GM18508 (cell line): Measurements from ENCODE around the gene CNTN1.

ENCODE experiments used
- ATAC-seq: cut with Tn5 transposase; IDR thresholded peaks from one replicate; pipeline ENCODE4 v1.9.1; 2021; ENCODE audit warnings: moderate number of reproducible peaks; ENCODE audit not compliant: insufficient read depth, unreplicated experiment

The CNTN1 gene

DNA sequence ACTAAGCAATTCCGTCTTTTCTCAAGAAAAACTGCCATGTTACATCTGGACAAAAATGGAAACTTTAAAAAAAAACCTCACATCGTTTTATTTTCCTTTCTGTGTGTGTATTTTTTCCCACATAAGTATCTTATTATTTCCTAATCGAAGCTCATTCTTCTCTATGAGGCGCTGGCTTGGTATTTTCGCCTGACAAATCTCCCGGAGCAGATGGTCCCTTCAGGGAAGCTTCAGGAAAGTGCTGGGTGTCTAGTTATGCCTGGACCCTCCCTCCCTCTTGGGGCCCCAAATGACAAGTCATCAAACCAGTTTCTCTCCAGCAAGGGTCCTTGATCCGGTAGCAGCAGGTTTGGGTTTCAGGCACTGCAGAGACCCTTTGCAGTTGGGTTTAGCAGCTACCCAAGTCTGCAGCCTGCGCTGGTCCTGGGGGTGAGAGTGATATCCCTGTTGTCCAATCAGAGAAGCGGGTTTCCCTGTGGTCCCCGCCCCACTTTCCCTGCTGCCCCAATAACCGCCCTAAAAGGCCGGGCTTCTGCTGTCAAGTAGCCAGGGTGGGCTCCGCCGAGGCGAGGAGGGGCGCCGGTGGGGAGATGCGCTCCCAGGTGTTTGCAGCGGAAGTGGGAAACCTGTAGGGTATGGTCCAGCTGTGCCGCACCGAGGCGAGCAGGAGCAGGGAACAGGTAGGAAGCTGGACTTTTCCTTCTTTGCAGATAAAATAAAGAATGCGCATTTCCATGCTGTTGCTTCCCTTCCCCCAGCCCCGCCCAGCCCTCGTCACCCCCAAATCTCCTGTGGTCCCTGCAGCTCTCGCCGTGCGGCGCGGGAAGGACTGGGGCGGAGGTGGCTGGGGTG, at the start of gene CNTN1:
Gene CNTN1 (plus strand): TSS at position 527 of the 852 bp plus-strand sequence.
- no peak for ATAC-seq

DNA sequence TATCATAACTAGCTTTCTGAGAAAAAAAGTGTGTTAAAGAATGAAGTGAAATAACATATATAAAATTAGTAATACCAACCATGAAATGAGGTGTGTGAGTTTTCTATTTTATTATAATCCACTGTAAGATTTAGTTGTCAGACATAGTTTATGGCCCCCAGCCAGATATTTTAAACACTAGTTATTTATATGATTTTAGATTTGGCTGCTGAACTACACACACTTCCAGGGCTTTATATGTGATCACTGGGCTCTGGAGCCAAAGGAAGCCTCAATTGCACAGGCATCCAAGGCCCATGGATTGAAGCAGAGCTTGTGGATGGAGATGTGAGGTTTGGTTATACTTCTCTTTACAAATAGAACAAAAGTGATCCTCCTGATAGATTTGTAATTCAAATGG, 48.7 kb upstream of the CNTN1 start:
- ATAC-seq, result no peak

DNA sequence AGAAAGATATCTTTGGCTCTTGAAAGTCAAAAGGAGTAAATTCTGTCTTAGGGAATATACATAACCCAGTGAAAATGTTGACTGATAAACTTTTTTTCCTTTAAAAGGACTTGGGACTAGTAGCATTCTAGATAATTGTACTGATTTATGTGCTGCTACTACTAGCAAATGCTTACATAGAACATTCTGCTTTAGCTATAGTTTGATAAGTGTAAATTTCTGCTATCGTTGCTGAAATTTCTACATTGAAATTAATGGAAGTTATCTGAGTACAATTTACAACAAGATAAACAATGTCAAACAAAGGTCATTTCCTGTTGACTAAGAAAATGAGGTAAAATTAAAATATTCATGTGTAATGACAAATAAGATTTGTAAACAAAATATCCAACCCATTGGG, 48.3 kb upstream of the CNTN1 start:
- ATAC-seq, result no peak

DNA sequence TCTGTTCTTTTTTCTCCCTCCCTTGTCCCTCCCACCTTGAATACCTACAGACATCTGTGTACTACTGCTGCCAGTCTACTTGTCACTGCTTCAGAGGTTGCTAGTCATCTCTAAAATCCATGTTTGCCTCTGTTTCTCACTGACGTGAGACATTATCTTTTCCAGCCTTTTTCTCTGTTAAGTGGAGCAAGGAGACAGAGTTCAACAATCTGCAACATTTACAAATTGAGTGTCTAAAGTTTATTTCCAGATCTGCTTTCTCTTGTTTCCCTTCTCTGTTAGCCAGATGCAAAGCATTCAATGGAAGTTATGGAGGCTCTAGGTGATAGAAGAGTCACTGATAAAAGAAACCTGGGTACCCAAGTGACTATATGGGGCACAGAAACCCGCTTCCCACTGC, 47.5 kb upstream of the CNTN1 start:
- ATAC-seq, result no peak

DNA sequence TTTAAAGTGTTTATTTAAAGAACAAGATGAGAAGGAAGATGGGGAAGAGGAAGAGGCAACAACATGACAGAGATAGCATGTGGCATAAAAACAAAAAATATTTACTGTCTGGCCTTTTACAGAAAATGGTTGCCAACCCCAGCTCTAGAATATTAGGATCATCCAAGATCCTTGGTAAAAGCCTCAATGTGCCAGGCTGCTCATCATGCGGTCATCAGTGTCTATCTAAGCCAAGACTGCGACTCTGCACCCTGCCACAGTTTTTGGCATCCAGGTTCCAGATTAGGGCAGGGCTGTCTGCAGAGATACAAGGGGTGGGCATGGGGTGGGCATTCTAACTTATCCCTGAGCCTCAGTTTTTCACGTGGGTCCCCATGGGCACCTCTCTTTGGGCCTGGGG, 46.9 kb upstream of the CNTN1 start:
- no peak for ATAC-seq

DNA sequence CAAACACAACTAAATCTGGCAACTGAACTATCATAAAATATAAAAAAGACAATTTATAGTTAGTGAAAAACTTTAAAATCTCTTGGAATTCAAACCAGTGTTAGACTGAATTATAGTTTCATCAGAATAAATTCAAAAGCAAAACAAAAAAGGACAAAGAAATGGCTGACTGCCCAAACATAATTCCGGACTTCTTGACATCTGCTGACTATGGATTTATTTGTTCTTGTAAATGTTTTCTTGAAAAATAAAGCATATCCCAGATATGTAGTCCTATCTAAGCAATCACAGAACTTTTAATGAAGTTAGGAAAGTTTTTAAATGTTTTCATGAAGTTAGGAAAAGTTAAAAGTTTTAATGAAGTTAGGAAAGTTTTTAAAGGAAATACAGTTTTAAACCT, 45.8 kb upstream of the CNTN1 start:
- no peak for ATAC-seq

DNA sequence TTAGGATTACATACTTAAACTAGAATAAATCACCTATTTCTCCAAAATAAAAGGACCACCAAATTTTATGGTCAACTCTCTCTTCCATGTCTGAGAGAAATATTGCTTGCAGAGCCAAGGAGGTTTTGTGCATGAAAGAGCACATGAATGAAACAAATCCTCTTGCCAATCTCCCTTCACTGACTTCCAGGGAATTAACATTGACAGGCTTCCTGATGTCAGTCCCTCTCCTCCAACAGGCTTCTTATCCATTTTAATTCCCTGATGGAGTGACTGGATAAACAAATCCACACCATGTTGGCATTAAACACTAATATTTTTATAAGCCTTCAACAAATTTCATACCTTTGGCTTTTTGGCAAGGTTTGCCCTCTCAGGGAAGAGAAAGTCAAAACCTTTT, 45.3 kb upstream of the CNTN1 start:
- ATAC-seq, result no peak

DNA sequence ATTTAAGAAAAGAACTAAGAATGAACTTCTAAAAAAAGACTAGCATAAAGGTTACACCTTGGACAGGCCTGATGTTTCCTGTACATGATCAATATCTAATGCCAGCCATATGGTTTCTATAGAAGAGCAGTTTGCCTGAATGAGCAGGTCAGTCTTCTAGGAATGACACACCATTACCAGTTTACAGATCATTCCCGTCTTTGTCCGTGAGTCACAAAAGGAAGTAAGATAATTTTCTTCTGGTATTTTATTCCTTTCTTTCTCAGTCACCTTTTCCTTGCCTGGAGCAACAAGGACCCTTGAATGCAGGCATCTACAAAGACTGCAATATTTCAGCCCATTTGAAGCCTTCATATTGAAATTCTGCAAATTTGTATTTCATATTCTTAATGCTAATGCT, 44.6 kb upstream of the CNTN1 start:
- ATAC-seq, result no peak

DNA sequence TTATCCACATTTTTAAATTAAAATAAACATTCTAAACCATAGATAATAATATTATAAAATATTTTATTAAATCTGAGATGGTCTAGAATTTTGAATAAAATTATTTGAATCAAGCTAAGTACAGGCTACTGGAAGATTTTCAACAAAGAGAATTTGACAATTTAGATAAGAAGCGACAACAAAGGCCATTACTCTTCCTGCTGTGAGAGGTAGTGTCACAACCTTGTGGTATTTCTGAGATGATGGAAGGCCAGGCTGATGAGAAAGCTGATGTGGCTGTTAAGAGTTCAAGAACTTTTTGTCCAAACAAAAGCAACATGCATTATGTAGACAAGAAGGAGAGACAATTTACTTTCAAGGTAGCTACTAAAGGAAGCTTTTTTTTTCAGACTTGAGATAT, 43.7 kb upstream of the CNTN1 start:
- no peak for ATAC-seq

DNA sequence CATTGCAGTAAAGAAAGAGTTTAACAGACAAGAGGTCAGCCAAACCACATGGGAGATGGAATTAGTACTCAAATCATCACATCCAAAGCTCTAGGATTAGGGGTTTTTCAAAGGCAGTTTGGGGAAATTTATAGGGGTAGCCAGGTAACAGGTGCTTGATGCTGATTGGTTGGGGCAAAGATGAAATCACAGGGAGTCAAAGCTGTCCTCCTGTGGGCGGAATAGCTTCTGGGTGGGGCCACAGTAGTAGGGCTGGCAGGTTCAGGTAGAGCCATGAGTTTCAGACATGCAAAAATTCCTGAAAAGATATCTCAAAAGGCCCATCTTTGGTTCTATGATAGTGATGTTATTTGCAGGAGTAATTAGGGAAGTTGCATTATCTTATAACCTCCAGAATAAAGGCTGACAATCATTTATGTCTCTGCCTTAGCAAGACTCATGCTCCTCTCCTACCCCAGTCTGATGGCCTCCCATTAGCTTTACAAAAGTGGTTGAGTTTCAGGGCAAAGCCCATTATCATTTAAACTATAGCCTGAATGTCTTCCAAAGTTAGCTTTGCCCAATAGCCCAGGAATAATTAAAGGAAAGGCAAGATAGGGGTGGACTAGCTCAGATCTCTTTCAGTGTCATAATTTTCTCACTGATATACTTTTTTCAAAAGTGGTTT, 42.1 kb upstream of the CNTN1 start:
- no peak for ATAC-seq

DNA sequence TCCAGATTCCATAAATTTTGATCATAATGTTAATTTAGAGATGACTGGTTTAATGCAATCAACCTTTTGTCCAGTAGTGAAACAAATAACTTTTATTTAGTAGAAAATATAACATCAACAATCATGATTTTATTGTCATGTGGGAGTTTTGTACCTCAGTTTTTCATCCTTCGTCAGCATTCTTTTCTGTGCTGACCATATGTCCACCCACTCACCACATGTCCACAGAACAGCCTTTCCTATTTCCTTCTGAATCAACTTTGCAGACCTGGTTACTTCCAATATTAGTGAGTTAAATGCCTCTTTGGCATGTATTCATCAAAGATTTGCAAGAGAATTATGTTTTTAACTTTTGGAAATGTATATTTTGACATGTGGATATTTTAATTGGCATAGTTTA, 36.8 kb upstream of the CNTN1 start:
- no peak for ATAC-seq

DNA sequence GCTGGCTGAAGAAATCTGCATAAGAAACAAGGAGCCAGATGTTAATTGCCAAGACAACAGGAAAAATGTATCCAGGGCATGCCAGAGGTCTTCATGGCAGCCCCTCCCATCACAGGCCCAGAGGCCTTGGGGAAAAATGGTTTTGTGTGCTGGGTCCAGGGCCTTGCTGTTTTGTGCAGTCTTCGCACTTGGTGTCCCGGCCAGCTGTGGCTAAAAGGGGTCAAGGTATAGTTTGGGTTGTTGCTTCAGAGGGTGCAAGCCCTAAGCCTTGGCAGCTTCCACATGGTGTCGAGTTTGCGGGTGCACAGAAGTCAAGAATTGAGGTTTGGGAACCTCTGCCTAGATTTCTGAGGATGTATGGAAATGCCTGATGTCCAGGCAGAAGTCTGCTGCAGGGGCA, 29.9 kb upstream of the CNTN1 start:
- no peak for ATAC-seq

DNA sequence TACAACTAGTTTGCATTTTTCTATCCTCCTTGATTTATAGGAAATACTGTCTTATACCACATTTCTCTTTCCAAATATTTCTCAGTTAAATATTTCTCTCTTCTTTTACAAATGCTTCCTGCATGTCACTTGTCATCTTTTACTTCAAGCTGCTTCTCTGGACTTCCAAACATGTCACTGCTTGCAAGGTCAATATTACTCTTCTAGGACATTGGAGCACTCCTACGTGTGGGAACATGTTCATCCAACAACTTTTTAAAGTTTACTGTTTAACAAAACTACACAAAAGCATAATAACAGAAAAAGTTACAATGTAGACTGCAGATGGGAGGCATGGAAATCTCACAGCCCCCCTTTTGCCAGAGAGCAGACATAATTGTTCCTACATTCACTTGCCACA, 28.5 kb upstream of the CNTN1 start:
- no peak for ATAC-seq

DNA sequence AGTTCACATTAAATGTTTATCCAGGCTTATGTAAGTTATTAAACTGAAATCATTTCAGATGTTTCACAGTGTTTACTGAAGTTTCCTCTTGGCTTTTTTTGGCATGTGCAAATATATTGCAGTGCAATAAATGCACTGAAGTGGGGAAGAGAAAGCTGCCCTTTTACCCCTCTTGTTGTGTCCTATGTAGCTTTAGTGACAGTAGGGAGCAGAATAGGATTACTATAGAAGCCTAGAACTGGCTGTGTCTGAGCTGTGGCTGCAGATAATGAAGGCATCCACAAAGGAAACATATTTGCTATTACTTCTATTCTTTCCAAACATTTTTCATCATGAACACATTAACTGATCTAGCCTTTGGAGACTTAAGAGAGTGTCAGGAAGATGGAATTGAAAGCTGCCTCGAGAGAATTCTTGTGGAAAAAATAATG, 24.1 kb upstream of the CNTN1 start:
- ATAC-seq, result no peak

DNA sequence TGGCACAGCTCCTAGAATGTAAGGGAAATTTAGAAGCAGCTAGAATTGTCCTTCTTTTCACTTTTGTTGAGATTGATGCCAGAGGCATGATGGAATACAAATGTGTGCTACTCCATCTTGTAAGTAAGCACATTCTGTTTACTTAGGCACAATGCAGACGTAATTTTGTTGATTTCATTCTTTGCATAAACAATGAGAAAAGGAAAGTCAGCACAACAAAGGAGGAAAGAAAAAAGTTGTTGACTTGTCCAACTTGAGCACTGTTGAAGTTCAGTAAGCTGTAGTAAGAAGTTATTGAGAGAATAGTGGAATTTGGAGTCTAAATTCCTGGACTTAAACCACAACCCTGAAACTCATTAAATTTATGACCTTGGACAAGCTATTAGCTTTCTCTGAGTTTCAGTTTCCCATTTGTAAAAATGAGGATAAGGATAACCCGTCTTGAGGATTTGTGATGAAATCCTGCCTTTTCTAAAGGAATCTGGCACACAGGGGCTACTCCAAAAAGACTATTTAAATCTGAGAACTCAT, 19.4 kb upstream of the CNTN1 start:
- ATAC-seq, result no peak

DNA sequence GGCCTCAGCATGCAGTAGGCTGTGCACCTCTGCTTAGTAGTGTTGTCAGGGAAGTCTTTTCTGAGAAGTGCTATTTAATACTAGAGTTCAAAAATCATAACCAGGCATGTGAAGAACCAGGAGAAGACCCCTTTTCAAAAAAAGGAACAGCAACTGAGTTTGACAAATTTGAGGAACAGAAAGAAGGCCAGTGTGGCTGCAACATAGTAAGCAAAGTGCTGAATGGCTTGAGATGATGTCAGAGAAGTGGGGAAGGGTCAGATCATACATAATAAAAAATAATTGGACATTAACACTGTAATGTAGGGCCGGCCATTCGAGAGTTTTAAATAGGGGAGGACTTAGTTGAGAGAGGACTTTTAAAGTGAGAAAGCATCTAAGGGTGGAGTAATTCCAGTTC, 11.1 kb upstream of the CNTN1 start:
- ATAC-seq, result no peak

DNA sequence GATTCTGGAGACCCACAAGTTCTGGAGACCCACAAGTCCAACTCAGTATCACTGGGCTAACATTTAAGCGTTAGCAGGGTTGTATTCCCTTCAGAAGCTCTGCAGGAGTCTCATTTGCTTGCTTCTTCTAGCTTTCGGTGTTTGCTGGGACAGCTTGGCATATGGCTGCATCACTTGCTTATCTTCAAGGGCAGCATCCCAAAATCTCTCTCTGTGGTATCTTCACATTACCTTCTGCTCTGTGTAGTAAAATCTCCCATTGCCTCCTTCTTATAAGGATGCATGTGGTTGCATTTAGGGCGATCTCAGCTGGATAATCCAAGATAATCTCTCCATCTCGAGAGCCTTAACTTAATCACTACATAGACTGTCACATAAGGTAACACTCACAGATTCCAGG, 7.3 kb upstream of the CNTN1 start:
- no peak for ATAC-seq

DNA sequence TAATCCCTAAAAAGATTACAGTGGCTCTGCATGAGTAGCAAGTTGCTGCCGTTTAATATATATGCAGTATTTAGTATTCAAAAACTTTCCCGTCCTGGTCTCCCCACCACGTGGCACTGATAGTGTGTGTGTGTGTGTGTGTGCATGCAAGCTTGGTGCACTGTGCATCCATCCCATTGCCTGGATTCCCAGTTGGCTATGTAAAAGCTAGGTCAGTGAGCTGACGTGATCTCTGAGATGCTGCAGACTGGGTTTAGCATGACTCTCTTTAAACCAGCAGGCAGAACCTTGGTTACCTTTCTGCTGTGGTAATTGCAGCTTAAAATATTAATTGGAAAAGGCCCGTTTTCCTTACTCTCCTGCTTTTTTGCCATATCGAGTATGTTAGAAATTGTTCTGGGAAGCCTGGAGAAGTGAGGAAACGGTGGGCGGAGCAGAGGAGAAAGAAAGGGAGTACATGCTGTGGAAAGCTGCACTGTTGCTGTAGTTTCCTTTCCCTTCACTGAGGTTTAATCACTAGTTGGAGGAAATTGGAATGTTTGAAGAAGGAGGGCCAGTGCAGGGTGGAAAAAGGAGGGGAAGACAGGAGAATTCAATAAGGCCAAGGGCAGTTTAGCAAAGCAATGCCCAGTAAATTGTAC, 4.0 kb upstream of the CNTN1 start:
- ATAC-seq, result no peak

DNA sequence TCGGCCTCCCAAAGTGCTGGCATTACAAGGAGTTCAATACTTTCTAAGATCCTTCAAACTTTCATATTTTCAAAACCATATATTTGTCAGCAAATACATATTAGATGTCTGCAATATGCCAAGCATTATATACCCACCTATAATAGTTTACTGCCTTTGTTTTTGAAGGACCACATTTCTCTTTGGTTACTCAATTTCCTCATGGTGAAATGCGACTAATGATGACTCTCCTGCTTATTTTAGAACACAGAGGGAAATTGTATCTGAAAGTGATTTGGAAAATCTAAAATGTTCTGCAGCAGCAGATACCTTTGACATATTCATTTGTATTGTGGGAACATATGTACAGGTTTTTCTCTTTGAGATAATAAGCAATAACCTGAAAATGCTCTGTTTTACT, 2.7 kb upstream of the CNTN1 start:
- ATAC-seq, result no peak

DNA sequence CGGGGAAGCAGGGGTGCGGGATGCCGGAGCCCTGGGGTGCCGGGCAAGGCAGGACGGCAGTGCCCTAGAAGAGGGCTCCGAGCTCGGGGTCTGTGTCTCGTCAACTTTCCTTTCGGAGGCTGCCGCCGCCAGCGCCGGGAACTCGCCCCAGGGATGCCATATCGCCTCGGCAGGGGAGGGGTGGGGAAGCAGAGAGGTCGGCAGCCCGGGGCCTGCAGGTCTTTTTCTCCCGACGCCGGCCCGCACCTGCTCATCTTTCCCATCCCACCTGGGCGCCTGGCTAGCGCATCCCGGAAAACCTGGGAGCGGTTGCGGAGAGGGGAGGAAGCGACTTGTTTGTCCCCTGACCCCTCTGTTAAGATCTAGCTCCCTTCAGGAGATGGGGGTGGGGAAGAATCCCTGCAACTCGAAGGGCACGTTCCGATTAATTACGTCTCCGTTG, 547 bp downstream of the CNTN1 start:
- ATAC-seq, result no peak

DNA sequence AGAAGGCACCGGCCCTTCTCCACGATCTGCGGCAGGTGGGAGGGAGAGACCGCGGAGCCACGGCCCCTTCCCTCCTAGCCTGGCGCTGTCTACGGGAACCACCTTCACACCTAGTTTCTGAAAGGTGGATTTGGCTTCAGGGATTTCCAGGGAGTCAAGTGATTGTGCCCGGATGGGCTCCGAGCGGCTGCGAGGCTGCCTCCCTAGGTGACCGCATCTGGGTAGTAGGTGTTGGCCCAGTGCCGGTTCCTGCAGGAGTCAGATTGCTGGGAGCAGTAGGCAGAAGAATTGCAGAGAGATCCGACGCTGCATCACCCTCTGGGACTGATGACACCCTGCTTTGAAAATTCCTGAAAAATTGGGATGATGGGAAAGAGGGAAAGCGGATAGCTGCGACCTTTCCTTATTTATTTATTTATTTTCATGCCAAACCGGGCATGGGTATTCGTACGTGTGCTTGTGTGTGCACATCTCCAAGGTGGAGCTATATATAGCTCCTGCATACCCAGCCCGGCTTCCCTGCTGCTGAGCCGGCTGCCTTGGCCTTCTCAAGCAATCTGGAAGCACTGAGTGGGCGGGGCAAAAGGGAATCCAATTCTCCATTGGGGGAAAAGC, 1.1 kb downstream of the CNTN1 start:
- ATAC-seq, result no peak
